IMR-90 (cell line): Measurements from ENCODE around the gene PNISR. TPM values are rescaled to one million over a fixed set of nuclear protein-coding genes. Genes with fewer than 3 reads are reported as not detected.
A peak's percentile ranks its signal among the peaks of the same experiment; 100 is the strongest.

Experiments used
- ATAC-seq: fragments of 200-7000 bp; cut with Tn5 transposase; 2 replicates; pipeline ENCODE4 v1.9.1; 2020; ENCODE audit warnings: low read depth, mild to moderate bottlenecking, moderate library complexity
- BruUV-seq: library from RNA; stranded (reverse); fragments of 400-500 nt; replicated peaks from 2 replicates; lab custom pipeline; 2021; lab: Mats Ljungman, UMichigan
- CTCF ChIA-PET: fragments of 300-600 bp; formaldehyde crosslinking; extraction: SDS; loops from one replicate; lab custom pipeline; 2021; ENCODE audit warnings: antibody characterized with exemption; lab: Yijun Ruan, JAX
- POLR2A ChIA-PET: fragments of 300-600 bp; sonication (Branson Sonifier 250); formaldehyde crosslinking; loops from one replicate; lab custom pipeline; 2022; ENCODE audit warnings: antibody characterized with exemption; ENCODE audit not compliant: unreplicated experiment; lab: Charles Lee
- DNase-seq: peaks from one replicate; pipeline ENCODE4 v3.0.0; 2013
- H2AFZ ChIP-seq: replicated peaks from 2 replicates; pipeline ENCODE3; 2013; ENCODE audit warnings: low read length, mild to moderate bottlenecking; ENCODE audit not compliant: poor library complexity
- H2AK5ac ChIP-seq: 2 replicates; pipeline ENCODE4 v1.6.1; 2013; ENCODE audit warnings: low read depth, low read length, inconsistent platforms
- H2AK9ac ChIP-seq: replicated peaks from 2 replicates; pipeline ENCODE3; 2013; ENCODE audit warnings: mild to moderate bottlenecking, low read depth, low read length, moderate library complexity; ENCODE audit not compliant: poor library complexity
- H2BK120ac ChIP-seq: 2 replicates; pipeline ENCODE4 v1.6.1; 2013; ENCODE audit warnings: low read depth, low read length, inconsistent platforms
- H2BK15ac ChIP-seq: 3 replicates; pipeline ENCODE4 v1.6.1; 2013; ENCODE audit warnings: low read depth, low read length, inconsistent platforms
- H2BK20ac ChIP-seq: 2 replicates; pipeline ENCODE4 v1.6.1; 2013; ENCODE audit warnings: low read depth, mild to moderate bottlenecking, inconsistent platforms, low read length, moderate library complexity
- H2BK5ac ChIP-seq: 2 replicates; pipeline ENCODE4 v1.6.1; 2013; ENCODE audit warnings: mild to moderate bottlenecking, low read depth, low read length, inconsistent platforms; ENCODE audit not compliant: poor library complexity, severe bottlenecking
- H3K14ac ChIP-seq: replicated peaks from 2 replicates; pipeline ENCODE4 v1.6.1; 2013; ENCODE audit warnings: low read depth, low read length, inconsistent platforms
- H3K18ac ChIP-seq: 2 replicates; pipeline ENCODE4 v1.6.1; 2013; ENCODE audit warnings: low read depth, low read length, control low read depth
- H3K23ac ChIP-seq: 2 replicates; pipeline ENCODE4 v1.6.1; 2013; ENCODE audit warnings: low read depth, low read length, inconsistent platforms
- H3K27ac ChIP-seq: 2 replicates; pipeline ENCODE4 v1.5.1; 2013; ENCODE audit warnings: mild to moderate bottlenecking, control low read depth, low read length; ENCODE audit not compliant: insufficient read depth
- H3K27me3 ChIP-seq: 2 replicates; pipeline ENCODE4 v1.6.1; 2013; ENCODE audit warnings: low read length; ENCODE audit not compliant: control insufficient read depth, insufficient read depth
- H3K36me3 ChIP-seq: 2 replicates; pipeline ENCODE4 v1.6.1; 2013; ENCODE audit warnings: low read length, mixed read lengths; ENCODE audit not compliant: control insufficient read depth, insufficient read depth
- H3K4ac ChIP-seq: 2 replicates; pipeline ENCODE4 v1.6.1; 2013; ENCODE audit warnings: low read depth, low read length, inconsistent platforms
- H3K4me1 ChIP-seq: 2 replicates; pipeline ENCODE4 v1.6.1; 2013; ENCODE audit warnings: low read length, mixed read lengths; ENCODE audit not compliant: control insufficient read depth, insufficient read depth
- H3K4me2 ChIP-seq: 2 replicates; pipeline ENCODE4 v1.6.1; 2013; ENCODE audit warnings: low read depth, mild to moderate bottlenecking, control low read depth, low read length, moderate library complexity
- H3K4me3 ChIP-seq: 2 replicates; pipeline ENCODE4 v1.5.1; 2013; ENCODE audit warnings: low read depth, mild to moderate bottlenecking, control low read depth, low read length, moderate library complexity; ENCODE audit not compliant: insufficient read depth
- H3K56ac ChIP-seq: 2 replicates; pipeline ENCODE4 v1.6.1; 2013; ENCODE audit warnings: low read length, inconsistent platforms; ENCODE audit not compliant: insufficient read depth; ENCODE audit errors: extremely low read depth
- H3K79me1 ChIP-seq, 2 experiments: 2 replicates each; pipeline ENCODE4 v1.6.1; 2013; ENCODE audit warnings: low read length in 2 of 2, inconsistent platforms in 1 of 2, low read depth in 1 of 2
- H3K9ac ChIP-seq: 2 replicates; pipeline ENCODE4 v1.6.1; 2013; ENCODE audit warnings: low read depth, low read length, control low read depth
- H3K9me1 ChIP-seq: 2 replicates; pipeline ENCODE4 v1.6.1; 2013; ENCODE audit warnings: low read length, inconsistent platforms; ENCODE audit not compliant: insufficient read depth
- H3K9me3 ChIP-seq: 2 replicates; pipeline ENCODE4 v1.6.1; 2013; ENCODE audit warnings: low read length; ENCODE audit not compliant: control insufficient read depth, insufficient read depth
- H4K20me1 ChIP-seq: 2 replicates; pipeline ENCODE4 v1.6.1; 2013; ENCODE audit warnings: low read length, inconsistent platforms; ENCODE audit not compliant: insufficient read depth
- H4K5ac ChIP-seq: 2 replicates; pipeline ENCODE4 v1.6.1; 2013; ENCODE audit warnings: mild to moderate bottlenecking, low read depth, low read length, control low read depth
- H4K8ac ChIP-seq, 2 experiments: 2 replicates each; pipeline ENCODE4 v1.6.1; 2013; ENCODE audit warnings: low read depth in 2 of 2, low read length in 2 of 2, control low read depth in 1 of 2, inconsistent platforms in 1 of 2
- H4K91ac ChIP-seq: 2 replicates; pipeline ENCODE4 v1.6.1; 2013; ENCODE audit warnings: low read depth, low read length, inconsistent platforms; ENCODE audit not compliant: insufficient read depth
- BHLHE40 ChIP-seq: fragments of 150-350 bp; IDR thresholded peaks from 2 replicates; pipeline ENCODE4 v1.6.1; 2016; ENCODE audit warnings: mild to moderate bottlenecking, low read depth, low read length
- CEBPB ChIP-seq: IDR thresholded peaks from 2 replicates; pipeline ENCODE4 v1.6.1; 2012; ENCODE audit warnings: low read depth, low read length, improper control_type of control experiment
- CHD1 ChIP-seq: IDR thresholded peaks from 2 replicates; pipeline ENCODE4 v1.6.1; 2012; ENCODE audit warnings: low read depth, low read length, improper control_type of control experiment
- CTCF ChIP-seq: conservative IDR thresholded peaks from 2 replicates; pipeline ENCODE4 v1.5.1; 2012; ENCODE audit warnings: mild to moderate bottlenecking, low read depth, low read length, improper control_type of control experiment
- ELK1 ChIP-seq: fragments of 150-350 bp; IDR thresholded peaks from 2 replicates; pipeline ENCODE4 v1.6.1; 2016; ENCODE audit warnings: low read depth, mild to moderate bottlenecking, low read length, moderate library complexity, borderline replicate concordance
- MAFK ChIP-seq: IDR thresholded peaks from 2 replicates; pipeline ENCODE4 v1.6.1; 2012; ENCODE audit warnings: low read depth, low read length, improper control_type of control experiment
- NFE2L2 ChIP-seq: fragments of 150-350 bp; IDR thresholded peaks from 2 replicates; pipeline ENCODE4 v1.6.1; 2016; ENCODE audit warnings: low read depth, mild to moderate bottlenecking, low read length
- POLR2A ChIP-seq: IDR thresholded peaks from 2 replicates; pipeline ENCODE4 v1.6.1; 2012; ENCODE audit warnings: mild to moderate bottlenecking, low read depth, low read length
- RAD21 ChIP-seq: IDR thresholded peaks from 2 replicates; pipeline ENCODE4 v1.6.1; 2012; ENCODE audit warnings: low read length, improper control_type of control experiment
- RFX5 ChIP-seq: IDR thresholded peaks from 2 replicates; pipeline ENCODE4 v1.8.0; 2012; ENCODE audit warnings: low read depth, mild to moderate bottlenecking, low read length, moderate library complexity
- SMC3 ChIP-seq: fragments of 150-350 bp; IDR thresholded peaks from 2 replicates; pipeline ENCODE4 v1.6.1; 2016; ENCODE audit warnings: low read depth, mild to moderate bottlenecking, antibody characterized with exemption, low read length, moderate library complexity
- USF2 ChIP-seq: fragments of 150-350 bp; IDR thresholded peaks from 2 replicates; pipeline ENCODE4 v1.6.1; 2017; ENCODE audit warnings: mild to moderate bottlenecking, antibody characterized with exemption, low read length, low read depth
- WGBS, 2 experiments: methylation state at CpG; one replicate each; pipeline versions ENCODE4 v1.1.5 to v1.1.7; 2013; ENCODE audit warnings: missing lambda C conversion rate in 2 of 2; ENCODE audit not compliant: insufficient read length in 1 of 2; ENCODE audit errors: extremely low coverage in 2 of 2; 5-methylcytosine and 5-hydroxymethylcytosine counted together
- dilution Hi-C: fragments of 300-500 bp; cut with HindIII; formaldehyde crosslinking; loops from one replicate; pipeline ENCODE4 v1.14.3; 2018; ENCODE audit warnings: low sequenced_read_pairs; ENCODE audit not compliant: unreplicated experiment
- in situ Hi-C: fragments of 300-500 bp; cut with MboI; formaldehyde crosslinking; loops from 3 replicates; pipeline ENCODE4 v1.14.3; 2019; ENCODE audit warnings: low sequenced_read_pairs, inconsistent platforms, mixed read lengths
- intact Hi-C: fragments of 100-400 bp; cut with micrococcal nuclease; formaldehyde crosslinking; loops from 2 replicates; pipeline ENCODE4 v1.10.0; 2022
- polyA plus RNA-seq, 3 experiments: library from polyadenylated mRNA; depleted of rRNA; stranded (reverse); fragments of >200 nt; gene quantifications; 2 replicates each; pipeline ENCODE4 v1.2.3, GENCODE V29; 2012; ENCODE audit warnings: low replicate concordance in 1 of 3
- total RNA-seq: library from RNA; depleted of rRNA; stranded (reverse); fragments of >200 nt; gene quantifications from 2 replicates; pipeline ENCODE4 v1.2.3, GENCODE V29; 2012

PNISR gene
- total and polyA plus RNA-seq, 2 of the 4 experiments (the other 2 are of a cell fraction): 44.5 to 46.2 TPM

GRCh38 chr6:99432877-99433276 is 7.8 kb upstream of the PNISR start:
- DNase-seq (no peak), ATAC-seq (no peak)
- intact Hi-C loops: no loop called here
- no peaks in the 10 kb centered on the region for H4K20me1 ChIP-seq
- H3K4me2 ChIP-seq: no peak overlapping the region; the same call in 1 of the 2 replicates
- H3K9ac ChIP-seq: no peak overlapping the region
- no peak overlapping the region for H2AK5ac ChIP-seq
- peaks cover 0 to 3% of the 10 kb centered on the region in 2 experiments; a peak in 3 of 4 replicates for H3K79me1 ChIP-seq
- peak overlapping the region; percentile 45; the same call in 1 of the 2 replicates for H3K18ac ChIP-seq
- no TSS peak for BruUV-seq
- no peak overlapping the region for H2AK9ac ChIP-seq
- TF ChIP-seq CEBPB (no peak), RFX5 (no peak), POLR2A (no peak), CTCF (no peak), SMC3 (no peak), ELK1 (no peak), RAD21 (no peak), USF2 (no peak), MAFK (no peak), NFE2L2 (no peak), BHLHE40 (no peak), CHD1 (no peak)
- no peak overlapping the region for H2BK120ac ChIP-seq
- POLR2A ChIA-PET: no interaction called here
- dilution Hi-C loops: no loop called here
- H3K56ac ChIP-seq: no peak overlapping the region
- peaks cover 5% of the 10 kb centered on the region; the same call in 1 of the 2 replicates for H3K4me1 ChIP-seq
- in situ Hi-C loops: no loop called here
- no CpG with 5 or more reads among the region's 2 CpGs for WGBS, 2 experiments
- peak overlapping the region in 1 of 2 experiments; percentile 42; a peak in 1 of 4 replicates for H4K8ac ChIP-seq
- H2BK20ac ChIP-seq: no peak overlapping the region
- H3K23ac ChIP-seq: no peak overlapping the region
- no peak overlapping the region for H2BK15ac ChIP-seq
- peak overlapping the region; percentile 81; the same call in 1 of the 2 replicates for H4K5ac ChIP-seq
- peak overlapping the region; percentile 52; the same call in 1 of the 2 replicates for H3K14ac ChIP-seq
- no peak overlapping the region for H2BK5ac ChIP-seq
- no peaks in the 10 kb centered on the region for H3K27me3 ChIP-seq
- no peak overlapping the region for H2AFZ ChIP-seq
- CTCF ChIA-PET: interaction anchor here (1.5 kb wide), 1 partner anchor 15 kb away, joined by 3 read pairs; no protein-coding TSS in a partner anchor
- no peak overlapping the region for H3K4ac ChIP-seq
- H3K9me1 ChIP-seq: peaks cover 3% of the 10 kb centered on the region
- H3K4me3 ChIP-seq: no peak overlapping the region
- no peaks in the 10 kb centered on the region for H3K9me3 ChIP-seq
- H4K91ac ChIP-seq: no peak overlapping the region
- 0 out of 2 replicates have a peak, but pooled peaks cover 2% of the 10 kb centered on the region for H3K36me3 ChIP-seq
- no peak overlapping the region; the same call in 1 of the 2 replicates for H3K27ac ChIP-seq
